CD8-positive, alpha-beta memory T cell (primary cell): ENCODE results near the gene OXCT2. TPM values are rescaled to one million over a fixed set of nuclear protein-coding genes. Genes with fewer than 3 reads are reported as not detected.
A peak's percentile ranks its signal among the peaks of the same experiment; 100 is the strongest.

Experiments used
- CTCF ChIA-PET: fragments of 350-600 bp; sonication (Branson Sonifier 250); formaldehyde crosslinking; loops from one replicate; lab custom pipeline; 2021; ENCODE audit warnings: antibody characterized with exemption; lab: Charles Lee
- POLR2A ChIA-PET: fragments of 350-600 bp; sonication (Branson Sonifier 250); formaldehyde crosslinking; loops from one replicate; lab custom pipeline; 2021; ENCODE audit warnings: antibody characterized with exemption; lab: Charles Lee
- DNase-seq, 5 donors: peaks; one replicate each; pipeline versions ENCODE4 v3.0.0 to v3.0.0-alpha.2; 2020 to 2022; ENCODE audit warnings: mixed read lengths in 1 of 5
- H3K27ac ChIP-seq: one replicate; pipeline ENCODE4 v1.7.0; 2013; ENCODE audit warnings: low read depth, mild to moderate bottlenecking, low read length, moderate library complexity
- H3K27me3 ChIP-seq: 2 replicates; pipeline ENCODE4 v1.7.0; 2013; ENCODE audit warnings: low read length, mild to moderate bottlenecking; ENCODE audit not compliant: insufficient read depth, poor library complexity, severe bottlenecking
- H3K36me3 ChIP-seq: 2 replicates; pipeline ENCODE4 v1.7.0; 2013; ENCODE audit warnings: mild to moderate bottlenecking, low read length, moderate library complexity; ENCODE audit not compliant: insufficient read depth
- H3K4me1 ChIP-seq: 2 replicates; pipeline ENCODE4 v1.7.0; 2013; ENCODE audit warnings: mild to moderate bottlenecking, low read length, moderate library complexity; ENCODE audit not compliant: insufficient read depth
- H3K4me3 ChIP-seq: 2 replicates; pipeline ENCODE4 v1.7.0; 2013; ENCODE audit warnings: mild to moderate bottlenecking, low read length
- H3K9me3 ChIP-seq: 2 replicates; pipeline ENCODE4 v1.7.0; 2013; ENCODE audit warnings: mild to moderate bottlenecking, low read length
- H3K27ac Mint-ChIP-seq, 8 donors: one replicate each; pipeline ENCODE4 v1.8.0; 2020 to 2021; ENCODE audit warnings: mixed read lengths in 8 of 8, mild to moderate bottlenecking in 6 of 8, inconsistent platforms in 3 of 8, moderate library complexity in 3 of 8
- H3K27me3 Mint-ChIP-seq, 2 donors: one replicate each; pipeline ENCODE4 v1.8.0; 2020 to 2021; ENCODE audit warnings: mixed read lengths in 2 of 2, mild to moderate bottlenecking in 1 of 2, moderate library complexity in 1 of 2
- H3K36me3 Mint-ChIP-seq, 3 donors: one replicate each; pipeline ENCODE4 v1.8.0; 2020 to 2021; ENCODE audit warnings: mixed read lengths in 3 of 3, inconsistent platforms in 1 of 3, mild to moderate bottlenecking in 1 of 3
- H3K4me1 Mint-ChIP-seq, 3 donors: one replicate each; pipeline ENCODE4 v1.8.0; 2020 to 2021; ENCODE audit warnings: mixed read lengths in 3 of 3, inconsistent platforms in 1 of 3, mild to moderate bottlenecking in 1 of 3
- H3K4me3 Mint-ChIP-seq, 7 donors: one replicate each; pipeline ENCODE4 v1.8.0; 2020 to 2021; ENCODE audit warnings: mixed read lengths in 7 of 7, mild to moderate bottlenecking in 6 of 7, moderate library complexity in 4 of 7, inconsistent platforms in 2 of 7
- H3K9me3 Mint-ChIP-seq, 5 donors: one replicate each; pipeline ENCODE4 v1.8.0; 2020 to 2022; ENCODE audit warnings: mixed read lengths in 5 of 5, mild to moderate bottlenecking in 3 of 5, moderate library complexity in 2 of 5, inconsistent platforms in 1 of 5
- polyA plus RNA-seq: library from polyadenylated mRNA; unstranded; fragments of 300-500 nt; fragmentation: Illumina TruSeq; gene quantifications from one replicate; pipeline ENCODE4 v1.2.3, GENCODE V29; 2021
- total RNA-seq, 2 experiments: library from RNA; stranded (reverse); gene quantifications; one replicate each; pipeline ENCODE4 v1.2.3, GENCODE V29; 2021

The OXCT2 gene
- total and polyA plus RNA-seq, 3 experiments from 2014 or later = 2.2 to 2.3 TPM; not detected in 1

DNA sequence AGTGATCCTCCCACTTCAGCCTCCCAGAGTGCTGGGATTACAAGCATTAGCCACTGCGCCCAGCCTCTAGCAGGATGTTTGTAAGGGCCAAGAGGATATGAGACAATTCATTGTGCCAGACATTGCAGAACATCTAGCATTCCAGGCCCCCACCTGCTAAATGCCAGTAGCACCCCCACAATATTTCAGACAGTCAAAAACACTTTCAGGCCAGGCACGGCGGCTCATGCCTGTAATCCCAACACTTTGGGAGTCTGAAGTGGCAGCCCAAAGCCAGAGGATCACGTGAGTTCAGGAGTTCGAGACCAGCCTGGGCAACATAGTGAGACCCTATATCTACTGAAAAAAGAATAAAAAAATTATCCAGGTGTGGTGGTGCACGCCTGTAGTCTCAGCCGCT lies 19.6 kb downstream of the OXCT2 start:
- Mint-ChIP-seq H3K4me3 (no peak overlapping the region), H3K4me1 (peaks cover 4 to 10% (median 8%) of the 10 kb centered on the region in 3 donors), H3K27me3 (no peaks in the 10 kb centered on the region), H3K36me3 (peaks cover 17 to 97% (median 32%) of the 10 kb centered on the region in 3 donors), H3K9me3 (no peaks in the 10 kb centered on the region), H3K27ac (peak overlapping the region in 1 of 8 donors; percentile 47)
- POLR2A ChIA-PET = no interaction called here
- no peaks in the 10 kb centered on the region for H3K27me3 ChIP-seq
- DNase-seq = no peak
- no peak overlapping the region for H3K27ac ChIP-seq
- no peak overlapping the region for H3K4me3 ChIP-seq
- H3K4me1 ChIP-seq = no peaks in the 10 kb centered on the region
- CTCF ChIA-PET = no interaction called here
- no peaks in the 10 kb centered on the region for H3K9me3 ChIP-seq
- peaks cover 75% of the 10 kb centered on the region for H3K36me3 ChIP-seq

GRCh38 chr1:39745016-39745670 lies 26.0 kb downstream of the OXCT2 start:
- no peaks in the 10 kb centered on the region for H3K9me3 Mint-ChIP-seq
- ChIA-PET CTCF (no interaction called here), POLR2A (no interaction called here)
- Histone ChIP-seq H3K27ac (no peak overlapping the region), H3K36me3 (peaks cover 73% of the 10 kb centered on the region), H3K9me3 (no peaks in the 10 kb centered on the region), H3K4me1 (peaks cover 7% of the 10 kb centered on the region), H3K4me3 (no peak overlapping the region), H3K27me3 (no peaks in the 10 kb centered on the region)
- H3K4me1 Mint-ChIP-seq = peaks cover 9 to 23% (median 21%) of the 10 kb centered on the region in 3 donors
- H3K27me3 Mint-ChIP-seq = no peaks in the 10 kb centered on the region
- peaks cover 25 to 90% (median 35%) of the 10 kb centered on the region in 3 donors for H3K36me3 Mint-ChIP-seq
- DNase-seq = no peak
- no peak overlapping the region for H3K4me3 Mint-ChIP-seq
- H3K27ac Mint-ChIP-seq = no peak overlapping the region

DNA sequence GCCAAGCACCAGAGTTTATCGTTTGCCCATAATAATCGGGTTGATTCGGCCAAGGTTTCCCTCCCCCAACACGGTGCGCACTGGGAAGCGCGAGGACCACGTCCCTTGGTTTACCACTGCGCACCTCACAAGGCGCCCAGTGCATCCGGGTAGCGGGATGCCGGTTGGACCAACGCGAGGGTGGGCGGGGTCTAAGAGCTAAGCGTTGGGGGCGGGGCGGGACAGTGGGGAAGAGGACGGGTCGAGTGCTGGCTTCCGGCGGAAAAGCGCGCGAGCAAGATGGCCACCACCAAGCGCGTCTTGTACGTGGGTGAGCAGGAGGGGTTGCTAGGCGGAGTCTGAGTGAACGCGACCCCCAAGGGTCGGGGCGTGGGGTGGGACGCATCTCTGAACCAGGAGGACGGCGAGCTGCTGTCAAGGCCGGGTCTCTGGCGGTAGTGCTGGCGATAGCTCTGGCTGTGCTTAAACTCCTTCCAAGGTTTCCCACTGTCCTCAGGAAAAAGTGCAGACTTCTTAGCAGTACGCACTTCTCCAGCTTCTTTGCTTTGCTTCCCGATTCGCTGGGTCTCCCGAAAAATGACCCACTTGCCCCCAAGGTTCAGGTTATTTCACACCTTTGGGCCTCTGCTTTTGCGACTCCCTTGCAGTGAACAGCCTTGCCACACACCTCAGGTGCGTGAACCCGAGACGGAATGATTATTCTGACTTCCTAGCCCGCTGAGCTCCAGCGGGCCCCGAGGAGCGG lies 32.4 kb downstream of the OXCT2 start, which contains the start of gene PPIE:
PPIE (plus strand) TSS at position 261 of the 745 bp plus-strand sequence; CDS start at position 280, 19 bp downstream.
- Histone ChIP-seq H3K9me3 (no peaks in the 10 kb centered on the region), H3K36me3 (peaks cover 31% of the 10 kb centered on the region), H3K4me3 (peak within 1 kb of the TSS; percentile 84), H3K4me1 (peaks cover 25% of the 10 kb centered on the region), H3K27me3 (peaks cover 4% of the 10 kb centered on the region), H3K27ac (peak within 1 kb of the TSS; percentile 79)
- H3K4me1 Mint-ChIP-seq = peaks cover 31 to 45% (median 37%) of the 10 kb centered on the region in 3 donors
- CTCF ChIA-PET = interaction anchor here (0.6 to 1.8 kb wide), 3 partner anchors 60 to 449 kb away, joined by 3 to 4 read pairs (median 4); partner anchors contain the start of gene MYCL
- DNase-seq = peak; percentile 79 to 94 (median 85)
- H3K27ac Mint-ChIP-seq = peak within 1 kb of the TSS; percentile 83 to 98 (median 97)
- H3K9me3 Mint-ChIP-seq = no peaks in the 10 kb centered on the region
- H3K36me3 Mint-ChIP-seq = peaks cover 8 to 47% (median 15%) of the 10 kb centered on the region in 3 donors
- peaks cover 11 to 20% of the 10 kb centered on the region in 2 donors for H3K27me3 Mint-ChIP-seq
- H3K4me3 Mint-ChIP-seq = peak within 1 kb of the TSS; percentile 97 to 99 (median 97)
- POLR2A ChIA-PET = interaction anchor here (0.6 to 1.8 kb wide), 8 partner anchors 16 to 741 kb away, joined by 3 to 10 read pairs (median 4); partner anchors contain the start of genes CAP1 and HPCAL4

DNA sequence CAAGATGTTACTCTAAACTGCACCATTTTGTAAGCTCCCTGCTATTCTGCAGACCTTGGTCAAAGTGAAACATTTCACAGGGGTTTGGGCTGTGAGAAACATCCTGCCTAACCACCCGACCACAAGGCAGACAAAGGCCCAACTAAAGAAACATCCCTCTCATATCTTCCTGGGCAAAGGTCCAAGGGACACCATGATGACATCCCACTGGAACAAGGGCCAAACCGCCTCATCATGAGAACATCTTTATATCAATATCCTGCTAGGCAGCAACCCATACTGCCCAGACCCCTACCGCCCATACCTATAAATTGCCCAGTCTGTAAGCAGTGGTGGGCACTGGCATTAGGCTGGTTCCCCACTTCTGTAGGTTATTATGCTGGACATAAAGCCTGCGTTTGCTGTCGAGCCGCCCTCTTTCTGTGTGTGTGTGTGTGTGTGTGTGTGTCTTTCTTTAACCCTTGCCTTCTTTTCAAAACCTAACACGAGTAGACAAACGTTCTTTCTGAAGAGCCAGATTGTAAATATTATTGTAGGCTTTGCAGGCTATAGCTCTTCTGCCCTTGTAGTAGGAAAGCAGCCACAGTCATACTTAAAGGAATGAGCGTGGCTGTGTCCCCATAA lies 33.5 kb downstream of the OXCT2 start:
- Mint-ChIP-seq H3K36me3 (peaks cover 5 to 35% (median 15%) of the 10 kb centered on the region in 3 donors), H3K27me3 (peaks cover 21 to 30% of the 10 kb centered on the region in 2 donors), H3K4me3 (peak overlapping the region; percentile 6 to 99 (median 66)), H3K9me3 (no peaks in the 10 kb centered on the region), H3K4me1 (peaks cover 31 to 45% (median 37%) of the 10 kb centered on the region in 3 donors), H3K27ac (peak overlapping the region in 3 of 8 donors; percentile 52 to 94 (median 83))
- ChIA-PET CTCF (no interaction called here), POLR2A (interaction anchor here (1.8 kb wide), 1 partner anchor 46 kb away, joined by 10 read pairs; the partner anchor contains the start of gene HPCAL4)
- Histone ChIP-seq H3K9me3 (no peaks in the 10 kb centered on the region), H3K4me1 (peaks cover 25% of the 10 kb centered on the region), H3K27me3 (peaks cover 10% of the 10 kb centered on the region), H3K36me3 (peaks cover 23% of the 10 kb centered on the region), H3K4me3 (no peak overlapping the region), H3K27ac (no peak overlapping the region)
- no peak for DNase-seq

DNA sequence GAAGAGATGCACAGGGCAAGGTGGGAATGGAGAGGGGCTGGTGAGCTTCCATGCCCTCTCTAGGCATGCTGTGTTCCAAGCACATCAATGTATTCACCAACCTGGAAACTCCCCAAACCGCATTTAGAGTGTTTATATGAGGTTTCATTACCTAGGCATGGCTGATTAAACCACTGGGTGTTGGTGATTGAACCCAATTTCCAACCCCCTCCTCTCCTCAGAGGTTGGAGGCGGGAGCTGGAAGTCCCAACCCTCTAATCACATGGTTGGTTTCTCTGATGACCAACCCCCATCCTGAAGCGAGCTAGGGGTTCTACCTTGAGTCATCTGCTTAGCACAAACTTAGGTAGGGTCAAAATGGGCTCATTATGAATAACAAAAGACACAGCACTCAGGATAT lies 35.4 kb downstream of the OXCT2 start:
- no peaks in the 10 kb centered on the region for H3K9me3 ChIP-seq
- H3K4me3 Mint-ChIP-seq = peak overlapping the region in 1 of 7 donors; percentile 83
- peaks cover 10% of the 10 kb centered on the region for H3K27me3 ChIP-seq
- H3K4me1 ChIP-seq = peaks cover 25% of the 10 kb centered on the region
- no peaks in the 10 kb centered on the region for H3K9me3 Mint-ChIP-seq
- no peak for DNase-seq
- H3K4me3 ChIP-seq = no peak overlapping the region
- peaks cover 5% of the 10 kb centered on the region for H3K36me3 ChIP-seq
- ChIA-PET POLR2A (no interaction called here), CTCF (interaction anchor here (1.0 to 1.8 kb wide), 2 partner anchors 16 to 45 kb away, joined by 3 read pairs; no protein-coding TSS in a partner anchor)
- H3K4me1 Mint-ChIP-seq = peaks cover 28 to 38% (median 29%) of the 10 kb centered on the region in 3 donors
- H3K27ac Mint-ChIP-seq = peak overlapping the region in 1 of 8 donors; percentile 13
- peaks cover 2 to 19% (median 11%) of the 10 kb centered on the region in 3 donors for H3K36me3 Mint-ChIP-seq
- no peak overlapping the region for H3K27ac ChIP-seq
- H3K27me3 Mint-ChIP-seq = peaks cover 26 to 39% of the 10 kb centered on the region in 2 donors

DNA sequence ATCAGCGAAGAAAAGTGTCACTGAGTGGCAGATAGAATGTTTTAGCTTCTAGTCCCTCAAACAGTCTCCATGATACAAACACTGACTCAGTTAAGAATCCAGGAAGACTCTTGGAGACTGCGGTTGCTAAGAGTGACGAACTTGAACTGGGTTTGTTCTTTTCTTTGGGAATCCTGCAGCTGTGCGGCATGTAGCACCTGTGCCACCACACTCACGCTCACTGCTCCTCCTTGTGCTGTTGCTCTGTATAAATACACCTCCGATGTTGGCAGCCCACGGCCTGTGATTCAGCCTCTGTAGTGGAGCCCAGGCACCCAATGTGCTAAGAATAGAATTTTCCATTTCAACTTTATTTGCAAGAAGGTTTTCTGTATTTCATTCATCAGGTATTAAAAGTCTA lies 38.0 kb downstream of the OXCT2 start:
- ChIA-PET CTCF (no interaction called here), POLR2A (no interaction called here)
- Mint-ChIP-seq H3K4me1 (peaks cover 8 to 12% (median 9%) of the 10 kb centered on the region in 3 donors), H3K27me3 (peaks cover 43 to 65% of the 10 kb centered on the region in 2 donors), H3K36me3 (peaks cover 0 to 11% (median 0%) of the 10 kb centered on the region in 3 donors), H3K27ac (no peak overlapping the region), H3K9me3 (no peaks in the 10 kb centered on the region), H3K4me3 (no peak overlapping the region)
- Histone ChIP-seq H3K4me1 (peaks cover 4% of the 10 kb centered on the region), H3K4me3 (no peak overlapping the region), H3K27ac (no peak overlapping the region), H3K27me3 (peaks cover 19% of the 10 kb centered on the region), H3K9me3 (no peaks in the 10 kb centered on the region), H3K36me3 (no peaks in the 10 kb centered on the region)
- DNase-seq = no peak

- no peak for DNase-seq
- peaks cover 0 to 11% (median 0%) of the 10 kb centered on the region in 3 donors for H3K36me3 Mint-ChIP-seq
- H3K9me3 Mint-ChIP-seq = no peaks in the 10 kb centered on the region
- no peaks in the 10 kb centered on the region for H3K4me1 ChIP-seq
- peaks cover 23% of the 10 kb centered on the region for H3K27me3 ChIP-seq
- POLR2A ChIA-PET = no interaction called here
- peaks cover 47 to 69% of the 10 kb centered on the region in 2 donors for H3K27me3 Mint-ChIP-seq
- no peak overlapping the region for H3K27ac Mint-ChIP-seq
- H3K4me1 Mint-ChIP-seq = peaks cover 5 to 9% (median 8%) of the 10 kb centered on the region in 3 donors
- no peak overlapping the region for H3K4me3 Mint-ChIP-seq
- no peaks in the 10 kb centered on the region for H3K9me3 ChIP-seq
- CTCF ChIA-PET = no interaction called here
- no peaks in the 10 kb centered on the region for H3K36me3 ChIP-seq
- H3K4me3 ChIP-seq = no peak overlapping the region
- no peak overlapping the region for H3K27ac ChIP-seq
Observed at GRCh38 chr1:39732730-39733129, 38.4 kb downstream of the OXCT2 start.
